Osteoblast (primary cell): ENCODE measurements around the gene ADAM11. TPM values are rescaled to one million over a fixed set of nuclear protein-coding genes. Genes with fewer than 3 reads are reported as not detected.

ENCODE experiments used
- DNase-seq: peaks from one replicate; pipeline ENCODE4 v3.0.0; 2011; ENCODE audit warnings: low spot score, mixed read lengths; ENCODE audit not compliant: insufficient read length; ENCODE audit errors: missing footprints
- H2AFZ ChIP-seq: 2 replicates; pipeline ENCODE4 v1.6.0; 2011; ENCODE audit warnings: mild to moderate bottlenecking, low read length
- H3K27ac ChIP-seq: 2 replicates; pipeline ENCODE4 v1.5.1; 2011; ENCODE audit warnings: mild to moderate bottlenecking, low read depth, low read length, moderate library complexity
- H3K27me3 ChIP-seq: 2 replicates; pipeline ENCODE4 v1.6.0; 2012; ENCODE audit warnings: mild to moderate bottlenecking, control low read depth, inconsistent platforms, low read length, moderate library complexity; ENCODE audit not compliant: insufficient read depth
- H3K36me3 ChIP-seq: 2 replicates; pipeline ENCODE4 v1.5.1; 2011; ENCODE audit warnings: mild to moderate bottlenecking, low read length, control low read depth, moderate library complexity; ENCODE audit not compliant: insufficient read depth
- H3K4me1 ChIP-seq: 2 replicates; pipeline ENCODE4 v1.5.1; 2011; ENCODE audit warnings: mild to moderate bottlenecking, low read length, control low read depth, moderate library complexity; ENCODE audit not compliant: insufficient read depth
- H3K4me2 ChIP-seq: 2 replicates; pipeline ENCODE4 v1.6.0; 2011; ENCODE audit warnings: mild to moderate bottlenecking, low read length; ENCODE audit not compliant: insufficient read depth
- H3K4me3 ChIP-seq: fragments of 200-600 bp; sonication (generic); 3 replicates; pipeline ENCODE4 v1.5.1; 2012; ENCODE audit warnings: mild to moderate bottlenecking, low read length, inconsistent platforms; ENCODE audit not compliant: insufficient read depth
- H3K79me2 ChIP-seq: 2 replicates; pipeline ENCODE4 v1.6.0; 2012; ENCODE audit warnings: mild to moderate bottlenecking, low read length, control low read depth, inconsistent platforms; ENCODE audit not compliant: insufficient read depth
- H3K9me3 ChIP-seq: 2 replicates; pipeline ENCODE4 v1.5.1; 2011; ENCODE audit warnings: low read depth, low read length, control low read depth
- H4K20me1 ChIP-seq: 2 replicates; pipeline ENCODE4 v1.6.0; 2012; ENCODE audit warnings: mild to moderate bottlenecking, low read length, control low read depth; ENCODE audit not compliant: insufficient read depth
- total RNA-seq: library from RNA; depleted of rRNA; stranded (reverse); fragments of >200 nt; gene quantifications from 2 replicates; pipeline ENCODE4 v1.2.3, GENCODE V29; 2012
- TF ChIP-seq, protein P1 (sequence below): IDR thresholded peaks from 2 replicates; pipeline ENCODE4 v1.5.1; 2011; ENCODE audit warnings: mild to moderate bottlenecking, low read depth, low read length, moderate library complexity; ENCODE audit errors: extremely low read depth

ADAM11 gene
- total RNA-seq, 1 donor = 0.36 TPM

DNA sequence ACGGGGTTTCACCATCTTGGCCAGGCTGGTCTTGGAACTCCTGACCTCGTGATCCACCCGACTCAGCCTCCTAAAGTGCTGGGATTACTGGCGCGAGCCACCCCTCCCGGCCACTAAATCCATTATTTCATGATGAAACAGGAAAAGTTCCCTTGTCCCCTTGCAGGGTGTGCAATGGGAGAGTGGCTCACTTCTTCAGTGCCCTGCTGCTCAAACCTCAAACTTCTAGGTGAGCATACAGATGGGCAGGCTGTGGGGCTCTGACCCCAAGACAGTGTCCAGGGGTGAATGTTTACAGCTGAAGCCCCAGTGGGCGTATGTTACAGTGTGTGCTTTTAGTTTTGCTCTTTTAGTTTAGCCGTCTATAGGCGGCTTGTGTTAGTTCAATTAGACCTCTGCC lies 36.6 kb downstream of the ADAM11 start:
- H3K79me2 ChIP-seq = peaks cover 4% of the 10 kb centered on the region
- TF ChIP-seq, protein P1, sequence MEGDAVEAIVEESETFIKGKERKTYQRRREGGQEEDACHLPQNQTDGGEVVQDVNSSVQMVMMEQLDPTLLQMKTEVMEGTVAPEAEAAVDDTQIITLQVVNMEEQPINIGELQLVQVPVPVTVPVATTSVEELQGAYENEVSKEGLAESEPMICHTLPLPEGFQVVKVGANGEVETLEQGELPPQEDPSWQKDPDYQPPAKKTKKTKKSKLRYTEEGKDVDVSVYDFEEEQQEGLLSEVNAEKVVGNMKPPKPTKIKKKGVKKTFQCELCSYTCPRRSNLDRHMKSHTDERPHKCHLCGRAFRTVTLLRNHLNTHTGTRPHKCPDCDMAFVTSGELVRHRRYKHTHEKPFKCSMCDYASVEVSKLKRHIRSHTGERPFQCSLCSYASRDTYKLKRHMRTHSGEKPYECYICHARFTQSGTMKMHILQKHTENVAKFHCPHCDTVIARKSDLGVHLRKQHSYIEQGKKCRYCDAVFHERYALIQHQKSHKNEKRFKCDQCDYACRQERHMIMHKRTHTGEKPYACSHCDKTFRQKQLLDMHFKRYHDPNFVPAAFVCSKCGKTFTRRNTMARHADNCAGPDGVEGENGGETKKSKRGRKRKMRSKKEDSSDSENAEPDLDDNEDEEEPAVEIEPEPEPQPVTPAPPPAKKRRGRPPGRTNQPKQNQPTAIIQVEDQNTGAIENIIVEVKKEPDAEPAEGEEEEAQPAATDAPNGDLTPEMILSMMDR = no peak
- DNase-seq = no peak
- peak overlapping the region; percentile 40 for H2AFZ ChIP-seq
- H3K4me2 ChIP-seq = peak overlapping the region; percentile 56
- no peaks in the 10 kb centered on the region for H3K27me3 ChIP-seq
- no peak overlapping the region for H3K4me3 ChIP-seq
- H3K9me3 ChIP-seq = no peaks in the 10 kb centered on the region
- peaks cover 10% of the 10 kb centered on the region for H3K36me3 ChIP-seq
- H3K4me1 ChIP-seq = peaks cover 22% of the 10 kb centered on the region
- H3K27ac ChIP-seq = peak overlapping the region; percentile 89
- no peaks in the 10 kb centered on the region for H4K20me1 ChIP-seq

DNA sequence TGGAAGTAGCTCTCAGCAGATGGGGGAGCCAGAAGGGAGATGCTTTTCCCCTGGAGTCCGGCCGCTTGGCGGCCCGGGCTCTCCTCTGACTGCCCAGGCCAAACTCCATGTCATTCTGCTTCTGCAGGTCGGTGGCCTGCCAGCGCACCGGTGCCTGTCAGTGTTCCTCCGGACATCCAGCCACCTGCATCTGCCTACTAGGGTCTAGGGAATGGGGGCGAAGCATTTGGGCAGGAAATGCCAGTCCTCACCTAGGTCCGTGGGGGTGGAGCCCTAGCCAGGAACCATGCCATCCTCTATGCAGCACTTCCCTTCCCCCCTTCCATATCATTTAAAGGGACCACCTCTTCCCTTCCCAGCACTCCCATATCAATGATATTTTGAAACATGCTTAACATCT lies 37.1 kb downstream of the ADAM11 start:
- peaks cover 22% of the 10 kb centered on the region for H3K4me1 ChIP-seq
- no peaks in the 10 kb centered on the region for H3K27me3 ChIP-seq
- H2AFZ ChIP-seq = no peak overlapping the region
- no peak overlapping the region for H3K4me2 ChIP-seq
- no peaks in the 10 kb centered on the region for H4K20me1 ChIP-seq
- peaks cover 10% of the 10 kb centered on the region for H3K36me3 ChIP-seq
- peak overlapping the region; percentile 89 for H3K27ac ChIP-seq
- DNase-seq = no peak
- H3K9me3 ChIP-seq = no peaks in the 10 kb centered on the region
- peaks cover 7% of the 10 kb centered on the region for H3K79me2 ChIP-seq
- TF ChIP-seq, protein P1 = no peak
- no peak overlapping the region for H3K4me3 ChIP-seq

DNA sequence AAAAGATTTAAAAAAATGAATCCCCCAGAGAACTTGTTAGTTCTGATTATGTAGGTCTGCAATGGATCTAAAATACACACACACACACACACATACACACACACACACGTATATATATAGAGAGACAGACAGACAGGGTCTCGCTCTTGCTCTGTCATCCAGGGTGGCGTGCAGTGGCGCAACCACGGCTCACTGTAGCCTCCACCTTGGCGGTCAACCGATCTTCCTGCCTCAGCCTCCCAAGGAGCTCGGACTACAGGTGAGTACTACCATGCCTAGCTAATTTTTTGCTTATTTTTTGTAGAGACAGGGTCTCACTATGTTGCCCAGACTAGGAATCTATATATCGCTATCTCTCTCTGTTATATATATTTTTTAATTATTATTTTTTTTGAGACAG lies 37.9 kb downstream of the ADAM11 start:
- no peak overlapping the region for H3K4me2 ChIP-seq
- TF ChIP-seq, protein P1 = no peak
- DNase-seq = no peak
- peaks cover 22% of the 10 kb centered on the region for H3K4me1 ChIP-seq
- no peak overlapping the region for H3K27ac ChIP-seq
- H3K9me3 ChIP-seq = no peaks in the 10 kb centered on the region
- peaks cover 13% of the 10 kb centered on the region for H3K79me2 ChIP-seq
- no peaks in the 10 kb centered on the region for H4K20me1 ChIP-seq
- H3K36me3 ChIP-seq = peaks cover 10% of the 10 kb centered on the region
- no peak overlapping the region for H2AFZ ChIP-seq
- H3K4me3 ChIP-seq = no peak overlapping the region
- no peaks in the 10 kb centered on the region for H3K27me3 ChIP-seq

DNA sequence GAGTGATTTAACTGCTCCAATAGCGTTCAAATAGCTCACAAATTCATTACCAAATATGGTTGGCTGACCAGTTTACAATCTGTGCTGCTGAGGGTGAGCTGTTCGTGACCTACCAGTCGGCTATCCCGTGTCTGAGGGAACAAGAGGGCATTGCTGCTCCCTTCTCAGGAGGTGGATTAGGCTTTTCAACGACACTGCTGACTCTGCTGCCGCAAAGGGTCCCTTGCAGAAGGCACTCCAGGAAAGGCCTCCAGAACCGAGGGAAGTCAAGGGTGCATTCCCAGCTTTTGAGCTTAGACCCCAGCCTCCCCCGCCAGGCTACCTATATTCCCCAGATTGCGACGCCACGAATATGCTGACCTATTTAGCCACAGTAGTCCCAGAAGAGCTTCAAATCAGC lies 39.0 kb downstream of the ADAM11 start:
- no peak for DNase-seq
- H2AFZ ChIP-seq = no peak overlapping the region
- no peaks in the 10 kb centered on the region for H4K20me1 ChIP-seq
- peaks cover 22% of the 10 kb centered on the region for H3K4me1 ChIP-seq
- TF ChIP-seq, protein P1 = no peak
- H3K4me2 ChIP-seq = no peak overlapping the region
- no peak overlapping the region for H3K27ac ChIP-seq
- H3K79me2 ChIP-seq = peaks cover 17% of the 10 kb centered on the region
- H3K27me3 ChIP-seq = no peaks in the 10 kb centered on the region
- peaks cover 10% of the 10 kb centered on the region for H3K36me3 ChIP-seq
- H3K4me3 ChIP-seq = no peak overlapping the region
- no peaks in the 10 kb centered on the region for H3K9me3 ChIP-seq
